Duodenal mucosa (tissue), 2 donors: ENCODE measurements around the gene ARID3B.

Source experiments
- H3K27ac ChIP-seq: one replicate; pipeline ENCODE4 v1.7.0; 2013; ENCODE audit warnings: low read depth, low read length
- H3K27me3 ChIP-seq, 2 donors: one replicate each; pipeline ENCODE4 v1.7.0; 2013; ENCODE audit warnings: low read length in 2 of 2, control low read depth in 1 of 2; ENCODE audit not compliant: insufficient read depth in 2 of 2, control insufficient read depth in 1 of 2
- H3K36me3 ChIP-seq, 2 donors: one replicate each; pipeline ENCODE4 v1.7.0; 2013; ENCODE audit warnings: low read length in 2 of 2, control low read depth in 1 of 2; ENCODE audit not compliant: insufficient read depth in 2 of 2, control insufficient read depth in 1 of 2
- H3K4me1 ChIP-seq, 2 donors: one replicate each; pipeline ENCODE4 v1.7.0; 2013; ENCODE audit warnings: low read length in 2 of 2, control low read depth in 1 of 2; ENCODE audit not compliant: insufficient read depth in 2 of 2, control insufficient read depth in 1 of 2
- H3K4me3 ChIP-seq, 2 donors: one replicate each; pipeline ENCODE4 v1.7.0; 2013; ENCODE audit warnings: low read length in 2 of 2, low read depth in 1 of 2
- H3K9ac ChIP-seq, 2 donors: one replicate each; pipeline ENCODE4 v1.7.0; 2013; ENCODE audit warnings: low read length in 2 of 2, low read depth in 1 of 2
- H3K9me3 ChIP-seq, 2 donors: one replicate each; pipeline ENCODE4 v1.7.0; 2013; ENCODE audit warnings: low read length in 2 of 2, control low read depth in 1 of 2; ENCODE audit not compliant: control insufficient read depth in 1 of 2

Gene ARID3B

GRCh38 chr15:74540761-74541493, at the start of gene ARID3B:
TSS of gene ARID3B (plus strand) at chr15:74541220. CDS start at chr15:74543937, 2,717 bp downstream.
- peaks cover 23 to 33% of the 10 kb centered on the region in 2 donors for H3K4me1 ChIP-seq
- no peaks in the 10 kb centered on the region for H3K9me3 ChIP-seq
- peak within 1 kb of the TSS; percentile 80 to 98 for H3K4me3 ChIP-seq
- peak within 1 kb of the TSS; percentile 75 to 79 for H3K9ac ChIP-seq
- H3K27me3 ChIP-seq, result no peaks in the 10 kb centered on the region
- H3K36me3 ChIP-seq, result no peaks in the 10 kb centered on the region
- peak within 1 kb of the TSS; percentile 43 for H3K27ac ChIP-seq

DNA sequence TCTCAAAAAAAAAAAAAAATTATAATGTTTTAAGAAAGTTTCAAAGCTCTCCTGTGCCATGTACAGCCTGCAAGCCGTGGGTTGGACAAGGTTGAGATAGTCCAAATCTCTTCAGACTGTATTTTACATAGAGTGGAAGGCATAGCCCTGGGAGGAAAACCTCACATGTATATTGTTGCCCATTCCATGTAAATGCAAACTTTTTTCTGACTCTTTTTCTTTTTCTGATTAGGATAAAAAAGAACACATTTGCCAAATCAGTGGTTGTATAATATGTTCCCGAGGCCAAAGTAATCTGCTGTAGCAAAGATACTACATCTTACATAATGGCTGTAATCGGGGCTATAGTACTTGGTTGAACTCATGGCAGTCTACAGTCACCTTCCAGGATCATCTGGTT, 44.4 kb upstream of the ARID3B start:
- H3K9ac ChIP-seq, result no peak overlapping the region
- H3K27ac ChIP-seq, result no peak overlapping the region
- H3K4me3 ChIP-seq, result no peak overlapping the region
- no peaks in the 10 kb centered on the region for H3K36me3 ChIP-seq
- no peaks in the 10 kb centered on the region for H3K4me1 ChIP-seq
- H3K9me3 ChIP-seq, result no peaks in the 10 kb centered on the region
- H3K27me3 ChIP-seq, result no peaks in the 10 kb centered on the region

GRCh38 chr15:74497584-74497983, 43.4 kb upstream of the ARID3B start:
- peaks cover 0 to 2% of the 10 kb centered on the region in 2 donors for H3K36me3 ChIP-seq
- no peak overlapping the region for H3K9ac ChIP-seq
- no peaks in the 10 kb centered on the region for H3K4me1 ChIP-seq
- no peaks in the 10 kb centered on the region for H3K27me3 ChIP-seq
- no peaks in the 10 kb centered on the region for H3K9me3 ChIP-seq
- no peak overlapping the region for H3K4me3 ChIP-seq
- no peak overlapping the region for H3K27ac ChIP-seq

DNA sequence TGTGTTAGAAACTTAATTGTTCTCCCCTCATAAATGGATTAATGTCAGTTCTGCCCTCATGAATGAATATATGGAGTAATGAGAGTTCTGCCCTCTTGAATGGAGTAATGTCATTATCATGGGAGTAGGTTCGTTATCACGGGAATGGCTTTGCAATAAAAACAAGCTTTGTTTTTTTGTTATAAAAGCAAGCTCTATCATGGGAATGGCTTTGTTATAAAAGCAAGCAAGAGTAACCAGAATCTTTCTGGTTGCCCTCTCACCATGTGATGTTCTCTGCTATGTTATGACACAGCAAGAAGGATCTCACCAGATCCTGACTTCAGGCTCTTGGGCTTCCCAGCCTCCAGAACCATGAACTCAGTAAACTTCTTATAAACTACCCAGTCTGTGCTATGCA, 41.7 kb upstream of the ARID3B start:
- Histone ChIP-seq H3K9ac (no peak overlapping the region), H3K4me1 (no peaks in the 10 kb centered on the region), H3K4me3 (no peak overlapping the region), H3K36me3 (peaks cover 0 to 2% of the 10 kb centered on the region in 2 donors), H3K27me3 (no peaks in the 10 kb centered on the region), H3K27ac (no peak overlapping the region), H3K9me3 (no peaks in the 10 kb centered on the region)

- no peak overlapping the region for H3K9ac ChIP-seq
- no peaks in the 10 kb centered on the region for H3K4me1 ChIP-seq
- no peaks in the 10 kb centered on the region for H3K9me3 ChIP-seq
- no peaks in the 10 kb centered on the region for H3K27me3 ChIP-seq
- H3K4me3 ChIP-seq, result no peak overlapping the region
- no peak overlapping the region for H3K27ac ChIP-seq
- peaks cover 0 to 2% of the 10 kb centered on the region in 2 donors for H3K36me3 ChIP-seq
These were observed 40.6 kb upstream of the ARID3B start for GRCh38 chr15:74500401-74500800.

DNA sequence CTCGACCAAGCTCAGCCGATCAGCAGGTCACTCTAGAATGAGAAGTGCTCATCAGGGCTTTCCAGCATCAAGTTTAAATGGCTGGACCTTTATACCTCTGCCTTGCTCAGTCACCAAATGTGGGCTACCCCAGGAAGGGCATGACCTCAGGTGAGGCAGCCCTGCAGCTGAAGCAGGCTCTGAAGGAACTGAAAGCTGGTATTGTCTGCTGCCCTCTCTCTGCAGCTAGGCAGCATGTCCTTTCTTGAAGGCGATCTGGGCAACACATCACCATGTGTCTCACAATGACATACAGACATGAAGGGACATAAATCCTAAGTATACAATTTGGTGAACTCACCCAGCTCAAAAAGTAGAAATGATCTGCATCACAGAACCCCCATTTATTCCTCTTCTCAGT, 38.7 kb upstream of the ARID3B start:
- H3K9me3 ChIP-seq, result no peaks in the 10 kb centered on the region
- no peak overlapping the region for H3K27ac ChIP-seq
- H3K36me3 ChIP-seq, result peaks cover 0 to 2% of the 10 kb centered on the region in 2 donors
- H3K27me3 ChIP-seq, result no peaks in the 10 kb centered on the region
- H3K4me1 ChIP-seq, result no peaks in the 10 kb centered on the region
- H3K4me3 ChIP-seq, result no peak overlapping the region
- no peak overlapping the region for H3K9ac ChIP-seq

DNA sequence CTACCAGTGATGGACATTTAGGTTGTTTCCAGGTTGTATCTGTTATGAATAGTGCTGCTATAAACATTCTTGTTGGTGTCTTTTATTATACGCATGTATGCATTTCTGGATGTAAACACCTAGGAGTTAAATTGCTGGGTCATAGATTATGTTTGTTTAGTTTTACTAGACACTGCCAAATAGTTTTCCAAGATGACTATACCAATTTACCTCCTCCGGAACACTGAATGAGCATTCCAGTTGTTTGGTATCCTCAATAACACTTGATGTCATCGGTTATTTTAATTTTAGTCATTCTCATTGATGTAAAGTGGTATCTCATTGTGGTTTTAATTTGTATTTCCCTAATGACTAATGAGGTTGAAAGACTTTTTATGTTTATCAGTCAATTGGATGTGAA, 36.6 kb upstream of the ARID3B start:
- H3K27me3 ChIP-seq, result no peaks in the 10 kb centered on the region

DNA sequence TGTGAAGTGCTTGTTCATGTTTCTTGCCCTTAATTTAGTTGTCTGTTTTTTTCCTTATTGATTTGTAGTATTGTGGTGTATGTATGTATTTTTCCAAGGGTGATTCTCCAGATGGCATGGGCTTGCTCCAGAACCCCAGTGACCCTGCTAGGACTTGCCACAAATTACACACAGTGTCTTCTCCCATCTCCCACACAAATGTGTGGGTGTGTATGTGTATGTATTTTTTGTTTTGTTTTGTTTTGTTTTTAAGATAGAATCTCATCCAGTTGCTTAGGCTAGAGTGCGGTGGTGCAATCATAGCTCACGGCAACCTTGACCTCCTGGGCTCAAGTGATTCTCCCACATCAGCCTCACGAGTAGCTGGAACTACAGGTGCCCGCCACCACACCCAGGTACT, 36.2 kb upstream of the ARID3B start:
- no peak overlapping the region for H3K9ac ChIP-seq
- H3K36me3 ChIP-seq, result peaks cover 0 to 2% of the 10 kb centered on the region in 2 donors
- no peak overlapping the region for H3K4me3 ChIP-seq
- H3K4me1 ChIP-seq, result no peaks in the 10 kb centered on the region
- no peaks in the 10 kb centered on the region for H3K27me3 ChIP-seq
- H3K27ac ChIP-seq, result no peak overlapping the region
- no peaks in the 10 kb centered on the region for H3K9me3 ChIP-seq

More for the DNA sequence above, 36.6 kb upstream of the ARID3B start:
- Histone ChIP-seq H3K4me3 (no peak overlapping the region), H3K9me3 (no peaks in the 10 kb centered on the region), H3K9ac (no peak overlapping the region), H3K27ac (no peak overlapping the region), H3K4me1 (no peaks in the 10 kb centered on the region), H3K36me3 (peaks cover 0 to 2% of the 10 kb centered on the region in 2 donors)

GRCh38 chr15:74505837-74506514, 35.0 kb upstream of the ARID3B start:
- Histone ChIP-seq H3K36me3 (peaks cover 0 to 2% of the 10 kb centered on the region in 2 donors), H3K9me3 (no peaks in the 10 kb centered on the region), H3K27me3 (no peaks in the 10 kb centered on the region), H3K4me1 (no peaks in the 10 kb centered on the region), H3K9ac (no peak overlapping the region), H3K27ac (no peak overlapping the region), H3K4me3 (no peak overlapping the region)

GRCh38 chr15:74506515-74506840, 34.5 kb upstream of the ARID3B start:
- Histone ChIP-seq H3K9me3 (no peaks in the 10 kb centered on the region), H3K27me3 (no peaks in the 10 kb centered on the region), H3K4me1 (no peaks in the 10 kb centered on the region), H3K27ac (no peak overlapping the region), H3K4me3 (no peak overlapping the region), H3K36me3 (peaks cover 0 to 2% of the 10 kb centered on the region in 2 donors), H3K9ac (no peak overlapping the region)
